ENCODE data around the gene SAMM50. TPM values are rescaled to one million over a fixed set of nuclear protein-coding genes. Genes with fewer than 3 reads are reported as not detected.

SAMM50 gene
- total and polyA plus RNA-seq, 10 of the 15 experiments (the other 5 are each of a cell fraction or from before 2014, with no cell fraction given) = 38.2 to 126 (median 62.4) TPM

- TF ChIP-seq MLLT1 (IDR thresholded peaks at IDR 0.05) (peak; percentile 54; the same call in 1 of the 2 replicates), ZSCAN29 (IDR thresholded peaks at IDR 0.05) (no peak)
- TF ChIP-seq, protein P1, sequence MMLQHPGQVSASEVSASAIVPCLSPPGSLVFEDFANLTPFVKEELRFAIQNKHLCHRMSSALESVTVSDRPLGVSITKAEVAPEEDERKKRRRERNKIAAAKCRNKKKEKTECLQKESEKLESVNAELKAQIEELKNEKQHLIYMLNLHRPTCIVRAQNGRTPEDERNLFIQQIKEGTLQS (IDR thresholded peaks at IDR 0.05; ENCODE audit: borderline replicate concordance, extremely low read depth, low read depth, low read length) = no peak
Measured at GRCh38 chr22:44023404-44024287, 68.4 kb downstream of the SAMM50 start (continued).

DNA sequence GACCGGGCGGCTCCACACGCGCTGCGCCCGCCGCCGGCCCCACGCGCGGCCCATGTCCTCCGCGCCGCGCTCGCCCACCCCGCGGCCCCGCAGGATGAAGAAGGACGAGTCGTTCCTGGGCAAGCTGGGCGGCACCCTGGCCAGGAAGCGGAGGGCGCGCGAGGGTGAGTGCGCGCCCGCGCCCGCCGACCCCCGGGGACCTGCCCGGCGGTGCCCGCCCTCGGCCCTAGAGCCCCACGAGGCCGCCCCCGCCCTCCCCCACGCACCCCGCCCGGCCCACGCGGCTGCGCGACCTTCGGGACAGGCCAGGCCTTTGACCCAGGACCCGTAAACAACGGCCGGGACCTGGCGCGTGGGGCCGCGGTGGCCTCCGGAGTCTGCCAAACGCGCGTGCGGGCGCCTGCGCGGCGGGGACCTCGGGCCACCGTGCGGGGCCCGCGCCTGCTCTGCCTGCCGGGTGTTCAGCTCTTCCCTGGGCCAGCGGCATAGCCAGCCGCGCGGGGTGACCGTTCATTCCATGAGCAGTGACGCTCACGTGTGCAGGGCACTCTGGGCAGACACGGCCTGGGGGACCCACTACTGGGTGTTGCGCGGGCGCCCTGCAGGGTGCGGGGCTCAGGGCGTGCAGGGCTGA, 69.2 kb downstream of the SAMM50 start, which contains the start of gene PARVB:
Gene PARVB (plus strand): TSS at position 15 of the 634 bp plus-strand sequence. CDS start 38 bp downstream, at position 53.
- in situ Hi-C loops (cut with MboI) = no loop called here
- RAD21 ChIA-PET (ENCODE audit: unreplicated experiment) = interaction anchor here (2.4 to 4.9 kb wide), 2 partner anchors 19 to 31 kb away, joined by 10 to 42 read pairs; no protein-coding TSS in a partner anchor
- TF ChIP-seq NRF1 (conservative IDR thresholded peaks at IDR 0.05; ENCODE audit: low read depth, low read length) = 0 out of 2 replicates have a peak, but pooled peaks have one; percentile 17
- peak; percentile 39 for TF ChIP-seq BACH1 (IDR thresholded peaks at IDR 0.05; ENCODE audit: borderline replicate concordance)
- TF ChIP-seq, protein P2, sequence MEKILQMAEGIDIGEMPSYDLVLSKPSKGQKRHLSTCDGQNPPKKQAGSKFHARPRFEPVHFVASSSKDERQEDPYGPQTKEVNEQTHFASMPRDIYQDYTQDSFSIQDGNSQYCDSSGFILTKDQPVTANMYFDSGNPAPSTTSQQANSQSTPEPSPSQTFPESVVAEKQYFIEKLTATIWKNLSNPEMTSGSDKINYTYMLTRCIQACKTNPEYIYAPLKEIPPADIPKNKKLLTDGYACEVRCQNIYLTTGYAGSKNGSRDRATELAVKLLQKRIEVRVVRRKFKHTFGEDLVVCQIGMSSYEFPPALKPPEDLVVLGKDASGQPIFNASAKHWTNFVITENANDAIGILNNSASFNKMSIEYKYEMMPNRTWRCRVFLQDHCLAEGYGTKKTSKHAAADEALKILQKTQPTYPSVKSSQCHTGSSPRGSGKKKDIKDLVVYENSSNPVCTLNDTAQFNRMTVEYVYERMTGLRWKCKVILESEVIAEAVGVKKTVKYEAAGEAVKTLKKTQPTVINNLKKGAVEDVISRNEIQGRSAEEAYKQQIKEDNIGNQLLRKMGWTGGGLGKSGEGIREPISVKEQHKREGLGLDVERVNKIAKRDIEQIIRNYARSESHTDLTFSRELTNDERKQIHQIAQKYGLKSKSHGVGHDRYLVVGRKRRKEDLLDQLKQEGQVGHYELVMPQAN (conservative IDR thresholded peaks at IDR 0.05) = peak; percentile 41; the same call in 1 of the 2 replicates
- TF ChIP-seq SMC3 (IDR thresholded peaks at IDR 0.05; ENCODE audit: borderline replicate concordance, low read length) = no peak
- TF ChIP-seq POLR2A (IDR thresholded peaks at IDR 0.05; ENCODE audit: low read depth, low read length) = peak; percentile 74
- peak; percentile 43 for TF ChIP-seq MXI1 (IDR thresholded peaks at IDR 0.05; ENCODE audit: low read depth, low read length)
- TF ChIP-seq TCF3 (IDR thresholded peaks at IDR 0.05; ENCODE audit: borderline replicate concordance, insufficient read depth, low read depth, low read length) = 0 out of 2 replicates have a peak, but pooled peaks have one; percentile 33
- TF ChIP-seq KDM1A (IDR thresholded peaks at IDR 0.05; ENCODE audit: borderline replicate concordance) = no peak
- TF ChIP-seq DPF2 (IDR thresholded peaks at IDR 0.05) = peak; percentile 18; the same call in 1 of the 2 replicates
- peak; percentile 73 for TF ChIP-seq NR2F1 (conservative IDR thresholded peaks at IDR 0.05)
- peak; percentile 44 for TF ChIP-seq HDAC6 (IDR thresholded peaks at IDR 0.05; ENCODE audit: unreplicated experiment)
- TF ChIP-seq SIN3A (IDR thresholded peaks at IDR 0.05; ENCODE audit: low read depth, low read length) = 0 out of 2 replicates have a peak, but pooled peaks have one; percentile 48
- TF ChIP-seq ASH2L (IDR thresholded peaks at IDR 0.05; ENCODE audit: borderline replicate concordance, low read depth) = no peak

More for the DNA sequence above, 69.2 kb downstream of the SAMM50 start, which contains the start of gene PARVB:
- peak within 1 kb of the TSS; percentile 91 for H3K4me3 ChIP-seq
- CTCF ChIA-PET = interaction anchor here (1.2 to 9.4 kb wide), 3 partner anchors 9 to 57 kb away, joined by 3 to 74 read pairs (median 7); no protein-coding TSS in a partner anchor
- SMC1A ChIA-PET (ENCODE audit: uncharacterized antibody, unreplicated experiment) = interaction anchor here (0.6 to 4.3 kb wide), 9 partner anchors 9 to 1901 kb away, joined by 3 to 29 read pairs (median 4); no protein-coding TSS in a partner anchor
- peak within 1 kb of the TSS; percentile 100 for H3K27ac ChIP-seq (ENCODE audit: control insufficient read depth, insufficient read depth)
- H3K36me3 ChIP-seq (ENCODE audit: control insufficient read depth in 2 of 2, insufficient read depth in 2 of 2, low read length in 1 of 2) = peaks cover 0 to 9% of the 10 kb centered on the region in 2 experiments; a peak in 1 of 4 replicates
- POLR2A ChIA-PET = interaction anchor here (0.5 to 3.6 kb wide), 11 partner anchors 12 to 523 kb away, joined by 3 to 23 read pairs (median 4); no protein-coding TSS in a partner anchor
- H3K27me3 ChIP-seq (replicated peaks in 1 of 2; ENCODE audit: control insufficient read depth in 2 of 2, insufficient read depth in 2 of 2, low read length in 1 of 2) = no peaks in the 10 kb centered on the region
- peak; percentile 18 for ATAC-seq
- peak within 1 kb of the TSS; percentile 77 for H2AFZ ChIP-seq (ENCODE audit: control insufficient read depth, low read depth, low read length)
- peak within 1 kb of the TSS; percentile 99 for H3K9ac ChIP-seq (ENCODE audit: control insufficient read depth, insufficient read depth, low read length)
- H3K4me1 ChIP-seq (ENCODE audit: control insufficient read depth, insufficient read depth, low read length) = peaks cover 14% of the 10 kb centered on the region
- WGBS (ENCODE audit: insufficient coverage, insufficient replicate concordance, low lambda C conversion rate, missing lambda C conversion rate) = 2% methylated on average over 53 of the region's 83 CpGs
- no peaks in the 10 kb centered on the region for H3K9me3 ChIP-seq (replicated peaks; ENCODE audit: control insufficient read depth, insufficient read depth, low read length)
- no peak for DNase-seq (ENCODE audit: low read depth, low spot score)
- FAIRE-seq = no peak
- peak within 1 kb of the TSS; percentile 87 for H3K4me2 ChIP-seq (ENCODE audit: control insufficient read depth, insufficient read depth)
- H3K79me2 ChIP-seq (ENCODE audit: control insufficient read depth, insufficient read depth, low read length) = peaks cover 72% of the 10 kb centered on the region
- no peaks in the 10 kb centered on the region for H4K20me1 ChIP-seq (ENCODE audit: control insufficient read depth, insufficient read depth)
- BruUV-seq (replicated peaks) = no TSS peak
- intact Hi-C loops (cut with micrococcal nuclease; ENCODE audit: unreplicated experiment) = no loop called here

Data from GM12878 (cell line).